ENCODE measurements around the gene PIWIL1.

The PIWIL1 gene

DNA sequence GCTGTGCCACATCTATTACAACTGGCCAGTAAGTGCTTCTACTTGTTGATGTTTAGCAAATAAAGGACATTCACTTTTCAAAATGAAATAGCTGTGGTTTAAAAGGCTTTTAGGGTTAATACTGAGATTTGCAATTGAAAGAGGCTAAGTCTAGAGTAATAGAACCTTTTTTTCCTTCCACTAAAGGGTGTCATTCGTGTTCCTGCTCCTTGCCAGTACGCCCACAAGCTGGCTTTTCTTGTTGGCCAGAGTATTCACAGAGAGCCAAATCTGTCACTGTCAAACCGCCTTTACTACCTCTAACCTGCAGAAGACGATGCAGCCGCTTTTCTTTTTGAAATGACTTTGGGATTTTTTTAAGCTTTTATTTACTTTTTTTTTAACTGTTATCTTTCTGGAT is 33.6 kb downstream of the PIWIL1 start:
- no peak overlapping the region for H3K4me3 ChIP-seq (ENCODE audit: low read length in 2 of 2)
- peaks cover 2 to 3% of the 10 kb centered on the region in 2 donors for H3K27me3 ChIP-seq (ENCODE audit: control insufficient read depth in 1 of 2, insufficient read depth in 2 of 2, low read length in 2 of 2)
- H3K27ac ChIP-seq (ENCODE audit: low read length): no peak overlapping the region
- no peak overlapping the region for H3K9ac ChIP-seq (ENCODE audit: low read length in 2 of 2)
- H3K9me3 ChIP-seq (ENCODE audit: control insufficient read depth in 2 of 2, low read length in 2 of 2): peaks cover 0 to 3% of the 10 kb centered on the region in 2 donors
- H3K36me3 ChIP-seq (ENCODE audit: control insufficient read depth in 2 of 2, insufficient read depth in 2 of 2, low read length in 2 of 2): no peaks in the 10 kb centered on the region
- H3K4me1 ChIP-seq (ENCODE audit: control insufficient read depth, insufficient read depth, low read length): no peaks in the 10 kb centered on the region

DNA sequence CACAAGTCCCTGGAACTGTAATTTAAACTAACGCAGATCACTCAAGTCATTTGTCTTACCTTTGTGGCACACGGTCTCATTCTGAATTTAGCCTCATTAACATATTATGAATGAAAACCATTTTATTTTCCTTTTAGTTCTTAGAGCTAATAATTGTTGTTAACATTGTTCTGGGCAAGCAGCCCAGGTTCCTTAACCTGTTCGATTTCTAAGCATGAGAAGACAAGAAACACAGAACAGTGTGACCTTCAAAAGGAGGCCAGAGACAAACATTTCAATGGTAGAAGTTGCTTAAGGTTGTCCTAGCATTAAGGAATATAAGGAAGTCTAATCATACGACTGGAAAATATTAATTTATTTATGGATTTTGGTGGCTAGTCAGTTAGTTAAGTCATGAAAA is 35.2 kb downstream of the PIWIL1 start:
- Histone ChIP-seq H3K27ac (ENCODE audit: low read length) (no peak overlapping the region), H3K4me3 (ENCODE audit: low read length in 2 of 2) (no peak overlapping the region), H3K9ac (ENCODE audit: low read length in 2 of 2) (no peak overlapping the region), H3K4me1 (ENCODE audit: control insufficient read depth, insufficient read depth, low read length) (no peaks in the 10 kb centered on the region), H3K27me3 (ENCODE audit: control insufficient read depth in 1 of 2, insufficient read depth in 2 of 2, low read length in 2 of 2) (peaks cover 2 to 3% of the 10 kb centered on the region in 2 donors), H3K36me3 (ENCODE audit: control insufficient read depth in 2 of 2, insufficient read depth in 2 of 2, low read length in 2 of 2) (no peaks in the 10 kb centered on the region), H3K9me3 (ENCODE audit: control insufficient read depth in 2 of 2, low read length in 2 of 2) (peaks cover 0 to 3% of the 10 kb centered on the region in 2 donors)

DNA sequence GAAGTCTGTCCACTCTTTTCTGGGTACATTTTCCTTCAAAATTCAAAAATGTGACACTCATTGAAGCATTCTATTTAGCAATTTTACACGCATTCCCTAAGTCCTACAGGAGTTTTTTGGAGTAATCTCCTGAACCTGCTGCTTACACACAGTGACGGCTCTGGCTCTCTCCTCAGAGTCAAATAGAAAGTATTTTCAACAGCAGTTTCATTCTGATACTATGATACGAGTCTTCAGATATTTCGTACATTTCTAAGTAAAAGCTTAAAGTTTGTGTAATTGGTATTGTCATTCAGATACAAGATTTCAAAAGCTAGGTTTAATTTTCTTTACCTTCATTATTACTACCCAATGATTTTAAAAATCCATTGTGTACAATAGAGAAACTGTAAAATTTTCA is 36.4 kb downstream of the PIWIL1 start:
- Histone ChIP-seq H3K9me3 (ENCODE audit: control insufficient read depth in 2 of 2, low read length in 2 of 2) (no peaks in the 10 kb centered on the region), H3K36me3 (ENCODE audit: control insufficient read depth in 2 of 2, insufficient read depth in 2 of 2, low read length in 2 of 2) (no peaks in the 10 kb centered on the region), H3K27ac (ENCODE audit: low read length) (no peak overlapping the region), H3K4me3 (ENCODE audit: low read length in 2 of 2) (no peak overlapping the region), H3K27me3 (ENCODE audit: control insufficient read depth in 1 of 2, insufficient read depth in 2 of 2, low read length in 2 of 2) (peaks cover 2 to 3% of the 10 kb centered on the region in 2 donors), H3K4me1 (ENCODE audit: control insufficient read depth, insufficient read depth, low read length) (no peaks in the 10 kb centered on the region), H3K9ac (ENCODE audit: low read length in 2 of 2) (no peak overlapping the region)

DNA sequence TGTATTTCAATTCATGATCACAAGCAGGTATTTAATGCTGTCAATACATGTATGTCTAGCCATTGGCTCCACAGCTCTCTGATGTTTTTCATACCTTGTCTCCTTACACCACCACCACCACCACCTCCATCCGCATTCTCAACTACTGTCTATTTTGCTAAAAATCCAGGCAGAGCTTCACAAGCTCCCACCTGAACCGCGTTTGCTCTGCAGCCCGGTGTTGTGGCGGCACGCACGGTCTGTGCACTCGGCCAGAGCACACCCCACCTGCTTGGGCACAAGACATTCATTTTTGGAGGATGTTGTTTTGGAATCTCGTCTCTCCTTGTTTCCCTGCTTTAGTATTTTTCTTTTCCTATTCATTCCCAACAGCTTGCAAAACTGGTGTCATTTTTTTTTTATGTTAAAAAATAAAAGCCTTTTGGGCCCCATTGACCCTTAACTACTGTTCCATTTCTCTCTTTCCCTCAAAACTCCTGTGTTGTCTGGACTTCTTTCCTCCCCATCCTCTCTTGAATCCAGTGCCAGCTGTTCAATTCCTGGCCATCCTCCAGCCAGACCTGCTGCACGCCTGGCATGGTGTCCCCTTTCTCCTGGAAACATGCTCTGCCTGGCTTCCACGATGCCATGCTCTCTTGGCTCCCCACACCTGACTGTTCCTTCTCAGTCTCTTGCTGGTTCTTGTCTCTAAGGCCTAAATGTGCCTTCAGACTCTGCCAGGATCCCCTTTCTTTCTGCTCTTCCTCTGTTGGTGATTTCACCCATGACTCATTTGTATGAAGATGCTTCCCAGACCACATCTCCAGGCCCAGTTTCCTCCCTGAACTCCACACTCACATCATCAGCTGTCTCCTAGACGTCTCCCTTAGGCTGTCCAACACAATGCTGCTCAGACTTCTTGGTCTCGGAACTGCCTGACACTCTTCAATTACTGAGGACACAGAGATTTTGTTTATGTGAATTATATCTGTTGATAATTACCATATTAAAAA is 37.9 kb downstream of the PIWIL1 start:
- Histone ChIP-seq H3K36me3 (ENCODE audit: control insufficient read depth in 2 of 2, insufficient read depth in 2 of 2, low read length in 2 of 2) (no peaks in the 10 kb centered on the region), H3K9me3 (ENCODE audit: control insufficient read depth in 2 of 2, low read length in 2 of 2) (no peaks in the 10 kb centered on the region), H3K27ac (ENCODE audit: low read length) (no peak overlapping the region), H3K4me1 (ENCODE audit: control insufficient read depth, insufficient read depth, low read length) (no peaks in the 10 kb centered on the region), H3K4me3 (ENCODE audit: low read length in 2 of 2) (no peak overlapping the region), H3K27me3 (ENCODE audit: control insufficient read depth in 1 of 2, insufficient read depth in 2 of 2, low read length in 2 of 2) (peaks cover 2 to 3% of the 10 kb centered on the region in 2 donors), H3K9ac (ENCODE audit: low read length in 2 of 2) (no peak overlapping the region)

DNA sequence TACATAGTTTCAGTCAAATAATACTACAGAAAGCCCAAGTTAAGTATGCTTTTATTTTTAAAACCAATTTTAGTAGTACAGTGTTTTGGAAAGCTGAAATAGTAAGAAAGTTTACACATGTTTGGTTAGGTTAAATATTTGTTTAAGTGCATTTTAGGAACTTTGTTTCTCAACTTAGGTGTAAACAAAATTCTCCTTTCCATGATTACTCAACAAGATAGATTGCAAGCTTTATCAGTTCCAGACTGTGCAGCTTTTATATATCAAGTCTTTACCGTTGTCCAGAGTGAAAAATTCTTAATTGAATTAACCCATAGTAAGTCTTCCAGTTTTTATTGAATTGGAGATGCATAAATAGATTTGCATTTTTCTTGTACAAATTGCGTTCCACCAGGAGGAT is 45.1 kb downstream of the PIWIL1 start:
- Histone ChIP-seq H3K9ac (ENCODE audit: low read length in 2 of 2) (no peak overlapping the region), H3K27me3 (ENCODE audit: control insufficient read depth in 1 of 2, insufficient read depth in 2 of 2, low read length in 2 of 2) (no peaks in the 10 kb centered on the region), H3K27ac (ENCODE audit: low read length) (no peak overlapping the region), H3K9me3 (ENCODE audit: control insufficient read depth in 2 of 2, low read length in 2 of 2) (no peaks in the 10 kb centered on the region), H3K4me1 (ENCODE audit: control insufficient read depth, insufficient read depth, low read length) (no peaks in the 10 kb centered on the region), H3K36me3 (ENCODE audit: control insufficient read depth in 2 of 2, insufficient read depth in 2 of 2, low read length in 2 of 2) (no peaks in the 10 kb centered on the region), H3K4me3 (ENCODE audit: low read length in 2 of 2) (no peak overlapping the region)

DNA sequence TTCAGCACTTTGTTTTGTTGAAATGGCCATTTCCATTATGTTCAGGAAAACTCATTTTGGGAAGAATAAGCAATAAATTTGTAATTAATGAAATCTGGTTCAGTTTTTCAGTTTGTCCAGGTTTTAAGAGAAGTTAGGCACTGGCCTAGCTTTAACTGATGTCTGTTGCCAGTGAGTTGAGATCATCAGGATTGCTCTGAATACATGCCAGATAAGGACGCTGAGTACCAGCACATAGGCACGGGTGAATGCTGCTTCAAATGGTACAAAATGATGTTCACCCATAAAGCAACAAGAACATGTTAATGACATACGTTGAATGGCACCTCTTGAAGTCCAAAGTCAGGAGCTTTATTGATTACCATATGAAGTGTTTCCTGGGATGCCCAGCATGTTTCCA is 46.5 kb downstream of the PIWIL1 start:
- Histone ChIP-seq H3K27me3 (ENCODE audit: control insufficient read depth in 1 of 2, insufficient read depth in 2 of 2, low read length in 2 of 2) (no peaks in the 10 kb centered on the region), H3K4me3 (ENCODE audit: low read length in 2 of 2) (no peak overlapping the region), H3K27ac (ENCODE audit: low read length) (no peak overlapping the region), H3K4me1 (ENCODE audit: control insufficient read depth, insufficient read depth, low read length) (no peaks in the 10 kb centered on the region), H3K9me3 (ENCODE audit: control insufficient read depth in 2 of 2, low read length in 2 of 2) (no peaks in the 10 kb centered on the region), H3K36me3 (ENCODE audit: control insufficient read depth in 2 of 2, insufficient read depth in 2 of 2, low read length in 2 of 2) (no peaks in the 10 kb centered on the region), H3K9ac (ENCODE audit: low read length in 2 of 2) (no peak overlapping the region)

DNA sequence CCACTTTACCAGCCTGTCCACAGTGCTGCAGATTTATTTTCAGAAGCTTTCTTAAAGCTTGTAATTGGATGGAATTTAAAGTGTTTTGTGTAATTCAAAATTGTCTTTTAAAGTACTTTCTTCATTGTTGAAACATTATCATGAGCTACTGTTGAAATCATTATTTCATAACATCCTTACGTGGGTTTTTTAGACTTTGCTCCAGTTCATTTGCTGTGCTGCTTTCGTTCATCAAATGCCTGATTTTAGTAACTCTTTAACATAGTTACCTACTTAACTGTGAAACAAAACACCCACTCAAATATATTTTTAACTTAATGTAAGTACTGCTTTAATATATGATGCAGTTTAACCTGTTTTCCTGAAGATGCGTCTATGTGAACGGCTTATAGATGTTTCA is 47.5 kb downstream of the PIWIL1 start:
- Histone ChIP-seq H3K9ac (ENCODE audit: low read length in 2 of 2) (no peak overlapping the region), H3K9me3 (ENCODE audit: control insufficient read depth in 2 of 2, low read length in 2 of 2) (no peaks in the 10 kb centered on the region), H3K4me1 (ENCODE audit: control insufficient read depth, insufficient read depth, low read length) (no peaks in the 10 kb centered on the region), H3K4me3 (ENCODE audit: low read length in 2 of 2) (no peak overlapping the region), H3K27me3 (ENCODE audit: control insufficient read depth in 1 of 2, insufficient read depth in 2 of 2, low read length in 2 of 2) (no peaks in the 10 kb centered on the region), H3K27ac (ENCODE audit: low read length) (no peak overlapping the region), H3K36me3 (ENCODE audit: control insufficient read depth in 2 of 2, insufficient read depth in 2 of 2, low read length in 2 of 2) (no peaks in the 10 kb centered on the region)

DNA sequence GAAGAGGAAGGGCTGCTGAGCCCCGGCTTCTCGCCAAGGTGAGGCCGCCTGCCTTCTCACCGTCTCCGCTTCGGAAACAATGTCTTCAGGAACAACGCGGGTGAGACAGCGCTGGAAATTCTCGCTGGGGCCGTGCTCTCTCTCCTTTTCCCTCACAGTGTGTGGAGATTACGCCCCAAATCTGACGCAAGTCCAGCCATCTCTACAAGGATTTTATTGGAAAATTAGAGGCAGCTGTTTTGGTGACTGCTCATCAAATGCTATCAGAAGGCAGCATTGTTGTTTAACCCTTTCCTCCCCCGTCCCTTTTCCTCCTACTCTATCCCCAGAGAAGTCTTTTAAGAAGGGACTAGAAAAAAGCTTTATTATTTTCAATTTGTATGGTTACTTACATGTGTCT is 53.5 kb downstream of the PIWIL1 start:
- no peaks in the 10 kb centered on the region for H3K36me3 ChIP-seq (ENCODE audit: control insufficient read depth in 2 of 2, insufficient read depth in 2 of 2, low read length in 2 of 2)
- no peaks in the 10 kb centered on the region for H3K27me3 ChIP-seq (ENCODE audit: control insufficient read depth in 1 of 2, insufficient read depth in 2 of 2, low read length in 2 of 2)
- H3K4me1 ChIP-seq (ENCODE audit: control insufficient read depth, insufficient read depth, low read length): no peaks in the 10 kb centered on the region
- no peak overlapping the region for H3K4me3 ChIP-seq (ENCODE audit: low read length in 2 of 2)
- no peak overlapping the region for H3K27ac ChIP-seq (ENCODE audit: low read length)
- no peaks in the 10 kb centered on the region for H3K9me3 ChIP-seq (ENCODE audit: control insufficient read depth in 2 of 2, low read length in 2 of 2)
- H3K9ac ChIP-seq (ENCODE audit: low read length in 2 of 2): no peak overlapping the region

DNA sequence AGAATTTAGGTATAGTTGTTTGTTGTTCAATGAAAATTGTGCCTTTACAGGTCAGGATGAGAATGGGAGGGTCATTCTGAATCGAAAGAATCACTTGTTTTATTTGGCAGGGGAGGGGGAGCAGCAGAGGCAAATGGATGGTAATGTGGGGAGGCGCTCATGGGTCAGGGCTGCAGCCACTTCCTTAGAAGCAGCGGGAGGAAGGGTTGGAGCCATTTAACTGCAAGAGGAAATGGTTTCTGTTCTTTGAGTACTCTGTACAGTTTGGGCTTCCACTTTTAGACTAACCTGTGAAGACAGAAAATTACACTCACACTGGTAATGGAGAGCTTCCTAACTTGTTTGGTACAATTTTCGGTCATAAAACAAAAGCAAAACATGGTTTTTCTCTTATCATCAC is 57.2 kb downstream of the PIWIL1 start:
- Histone ChIP-seq H3K4me1 (ENCODE audit: control insufficient read depth, insufficient read depth, low read length) (no peaks in the 10 kb centered on the region), H3K4me3 (ENCODE audit: low read length in 2 of 2) (no peak overlapping the region), H3K27ac (ENCODE audit: low read length) (no peak overlapping the region), H3K27me3 (ENCODE audit: control insufficient read depth in 1 of 2, insufficient read depth in 2 of 2, low read length in 2 of 2) (peaks cover 0 to 2% of the 10 kb centered on the region in 2 donors), H3K36me3 (ENCODE audit: control insufficient read depth in 2 of 2, insufficient read depth in 2 of 2, low read length in 2 of 2) (no peaks in the 10 kb centered on the region), H3K9me3 (ENCODE audit: control insufficient read depth in 2 of 2, low read length in 2 of 2) (peaks cover 0 to 2% of the 10 kb centered on the region in 2 donors), H3K9ac (ENCODE audit: low read length in 2 of 2) (no peak overlapping the region)

DNA sequence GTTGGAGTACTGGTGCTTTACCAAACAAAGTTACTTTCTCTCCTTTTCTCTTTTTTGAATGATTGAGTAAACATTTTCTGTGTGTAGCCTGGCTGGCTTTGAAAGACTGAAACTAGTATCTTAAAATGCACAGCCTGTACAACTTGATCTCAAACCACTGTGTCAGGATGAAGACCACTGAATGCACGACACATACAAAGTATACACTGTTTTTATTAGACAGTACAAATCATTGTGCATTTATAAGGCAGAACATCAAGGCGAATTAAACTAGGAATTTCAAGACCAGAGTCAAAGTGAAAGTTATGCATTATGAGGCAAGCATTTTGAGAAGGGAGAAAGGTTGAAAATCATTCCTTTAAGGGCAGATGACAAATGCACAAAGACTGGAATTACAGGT is 59.0 kb downstream of the PIWIL1 start:
- Histone ChIP-seq H3K36me3 (ENCODE audit: control insufficient read depth in 2 of 2, insufficient read depth in 2 of 2, low read length in 2 of 2) (no peaks in the 10 kb centered on the region), H3K9ac (ENCODE audit: low read length in 2 of 2) (no peak overlapping the region), H3K27ac (ENCODE audit: low read length) (no peak overlapping the region), H3K27me3 (ENCODE audit: control insufficient read depth in 1 of 2, insufficient read depth in 2 of 2, low read length in 2 of 2) (peaks cover 0 to 2% of the 10 kb centered on the region in 2 donors), H3K4me1 (ENCODE audit: control insufficient read depth, insufficient read depth, low read length) (no peaks in the 10 kb centered on the region), H3K9me3 (ENCODE audit: control insufficient read depth in 2 of 2, low read length in 2 of 2) (peaks cover 0 to 2% of the 10 kb centered on the region in 2 donors), H3K4me3 (ENCODE audit: low read length in 2 of 2) (no peak overlapping the region)

Data from stomach smooth muscle (tissue), 2 donors.